ENCODE results near the gene PTPRN2. TPM values are rescaled to one million over a fixed set of nuclear protein-coding genes. Genes with fewer than 3 reads are reported as not detected.

The PTPRN2 gene
- total and polyA plus RNA-seq, 2 of the 8 experiments (the other 6 are each of a cell fraction or from before 2014, with no cell fraction given): 2.6 to 4.5 TPM

- no peak overlapping the region for H3K27ac ChIP-seq (ENCODE audit: low read depth, low read length)
- no peaks in the 10 kb centered on the region for H3K27me3 ChIP-seq (replicated peaks in 1 of 4; ENCODE audit: control insufficient read depth in 3 of 4, extremely low read depth in 1 of 4, insufficient read depth in 3 of 4, low read length in 3 of 4)
- H4K8ac ChIP-seq (ENCODE audit: extremely low read depth, insufficient read depth, low read length): 0 out of 2 replicates have a peak overlapping the region, but pooled peaks have one; percentile 45
- no peak overlapping the region for H3K56ac ChIP-seq (replicated peaks; ENCODE audit: insufficient read length, low read depth, low read length)
- H3K4me2 ChIP-seq (ENCODE audit: insufficient read depth in 1 of 2, low read depth in 2 of 2, low read length in 2 of 2): no peak overlapping the region
- no peaks in the 10 kb centered on the region for H3K79me2 ChIP-seq (ENCODE audit: control insufficient read depth in 1 of 2, insufficient read depth in 2 of 2, low read length in 2 of 2)
- ChIA-PET POLR2A (ENCODE audit: partially characterized antibody) (interaction anchor here (0.6 to 1.0 kb wide), 2 partner anchors 13 to 177 kb away, joined by 3 to 4 read pairs; no protein-coding TSS in a partner anchor), CTCF (ENCODE audit: partially characterized antibody) (interaction anchor here (0.7 to 6.9 kb wide), 7 partner anchors 9 to 375 kb away, joined by 3 to 51 read pairs (median 5); no protein-coding TSS in a partner anchor)
- H4K20me1 ChIP-seq (replicated peaks in 1 of 2; ENCODE audit: control insufficient read depth in 1 of 2, insufficient read depth in 2 of 2, low read length in 2 of 2): no peaks in the 10 kb centered on the region
- H3K4ac ChIP-seq (replicated peaks; ENCODE audit: insufficient read length, low read depth, low read length): no peak overlapping the region
- H3K23me2 ChIP-seq (ENCODE audit: low read depth, low read length): no peaks in the 10 kb centered on the region
- FAIRE-seq (no peak), DNase-seq (ENCODE audit: low read depth in 1 of 2, low spot score in 2 of 2) (no peak)
- no peak overlapping the region for H3K23ac ChIP-seq (ENCODE audit: insufficient read length)
- peaks cover 0 to 2% of the 10 kb centered on the region in 2 experiments; a peak in 2 of 4 replicates for H3K9me3 ChIP-seq (ENCODE audit: insufficient read depth in 2 of 2, low read depth in 1 of 2, low read length in 1 of 2)
- no peak overlapping the region for H2AFZ ChIP-seq (ENCODE audit: low read length)
- H2AK5ac ChIP-seq (ENCODE audit: low read depth, low read length): no peak overlapping the region
- no peaks in the 10 kb centered on the region for H3K79me1 ChIP-seq (ENCODE audit: low read depth, low read length)
- no peaks in the 10 kb centered on the region for H3K36me3 ChIP-seq (ENCODE audit: control insufficient read depth in 2 of 4, insufficient read depth in 4 of 4, low read length in 3 of 4)
- H2BK20ac ChIP-seq (ENCODE audit: low read length): no peak overlapping the region
- WGBS, 2 experiments (ENCODE audit: extremely low coverage in 1 of 2, insufficient coverage in 1 of 2, insufficient read length in 1 of 2, insufficient replicate concordance in 2 of 2, low coverage in 1 of 2, low lambda C conversion rate in 2 of 2, missing lambda C conversion rate in 1 of 2): 89% methylated on average over 24 of the region's 24 CpGs; no CpG with 5 or more reads in 1 of the 2 experiments
- TF ChIP-seq CREB1 (IDR thresholded peaks at IDR 0.05): no peak
- H3K18ac ChIP-seq (ENCODE audit: extremely low read depth, low read length): no peak overlapping the region; the same call in 1 of the 2 replicates
- no peak overlapping the region for H4K91ac ChIP-seq (replicated peaks; ENCODE audit: insufficient read length, low read length)
- H3K14ac ChIP-seq (ENCODE audit: insufficient read length): no peak overlapping the region
- no peak overlapping the region; the same call in 1 of the 2 replicates for H2BK12ac ChIP-seq (ENCODE audit: low read depth, low read length)
- no peak overlapping the region for H3K4me3 ChIP-seq (ENCODE audit: extremely low read depth in 1 of 4, insufficient read depth in 2 of 4, low read depth in 3 of 4, low read length in 4 of 4)
- H2BK120ac ChIP-seq (replicated peaks; ENCODE audit: low read depth, low read length): no peak overlapping the region
- H3K9ac ChIP-seq (replicated peaks in 1 of 4; ENCODE audit: extremely low read depth in 1 of 4, low read depth in 3 of 4, low read length in 3 of 4): no peak overlapping the region
- H2BK5ac ChIP-seq (ENCODE audit: low read depth, low read length): no peak overlapping the region
- peaks cover 0 to 8% (median 5%) of the 10 kb centered on the region in 4 experiments; a peak in 3 of 7 replicates for H3K4me1 ChIP-seq (replicated peaks in 1 of 4; ENCODE audit: control insufficient read depth in 3 of 4, insufficient read depth in 4 of 4, low read length in 3 of 4)
- no peak overlapping the region for H4K5ac ChIP-seq (ENCODE audit: insufficient read length, low read depth, low read length)
- H2BK15ac ChIP-seq (ENCODE audit: low read length): no peak overlapping the region
Measured at GRCh38 chr7:158400601-158401225, 186.9 kb downstream of the PTPRN2 start.

Data from H1 (cell line).